GM19438 (cell line): ENCODE measurements around the gene AKT1S1.
A peak's percentile ranks its signal among the peaks of the same experiment; 100 is the strongest.

Source experiments
- ATAC-seq: cut with Tn5 transposase; IDR thresholded peaks from one replicate; pipeline ENCODE4 v1.9.1; 2021; ENCODE audit warnings: low read depth; ENCODE audit not compliant: unreplicated experiment

AKT1S1 gene

GRCh38 chr19:49857061-49857837 lies 19.9 kb downstream of the AKT1S1 start:
- no peak for ATAC-seq

- no peak for ATAC-seq
These were observed 20.6 kb downstream of the AKT1S1 start for GRCh38 chr19:49856574-49857021.

GRCh38 chr19:49855676-49856573 lies 21.2 kb downstream of the AKT1S1 start:
- ATAC-seq = no peak

- no peak for ATAC-seq
These were observed 21.9 kb downstream of the AKT1S1 start for GRCh38 chr19:49855277-49855675.

GRCh38 chr19:49854378-49855263 lies 22.5 kb downstream of the AKT1S1 start:
- ATAC-seq = no peak

GRCh38 chr19:49853852-49854377 lies 23.2 kb downstream of the AKT1S1 start:
- no peak for ATAC-seq

GRCh38 chr19:49852631-49853126 lies 24.5 kb downstream of the AKT1S1 start:
- ATAC-seq = no peak

GRCh38 chr19:49851456-49852259 lies 25.5 kb downstream of the AKT1S1 start:
- ATAC-seq = no peak

- ATAC-seq = peak; percentile 67
These were observed 26.4 kb downstream of the AKT1S1 start, which contains the start of gene PTOV1 for GRCh38 chr19:49850487-49851342. TSS of gene PTOV1 (plus strand) at chr19:49851159.

GRCh38 chr19:49850221-49850486 lies 27.0 kb downstream of the AKT1S1 start:
- no peak for ATAC-seq

GRCh38 chr19:49849433-49850220 lies 27.5 kb downstream of the AKT1S1 start:
- ATAC-seq = no peak

- no peak for ATAC-seq
These were observed 28.2 kb downstream of the AKT1S1 start for GRCh38 chr19:49848938-49849337.

GRCh38 chr19:49847731-49848696 lies 29.1 kb downstream of the AKT1S1 start:
- ATAC-seq = no peak

- ATAC-seq = no peak
These were observed 30.7 kb downstream of the AKT1S1 start for GRCh38 chr19:49846408-49846807.

- no peak for ATAC-seq
These were observed 31.7 kb downstream of the AKT1S1 start for GRCh38 chr19:49845414-49845813.
